Endometrium (tissue), 2 donors: ENCODE data around the gene PAGR1.
"Not testable (repeated sequence)": the region's sequence is repeated elsewhere in the genome, so short reads cannot be mapped to it uniquely, and the experiment has no call there.

Source experiments
- FAIRE-seq: peaks from 2 replicates; lab custom pipeline; 2012; peaks lifted over from hg19 to GRCh38; lab: Jason Lieb, UNC
- donor health status: control.
- donor health status: control.

PAGR1 gene

GRCh38 chr16:29868396-29869009 is 52.6 kb downstream of the PAGR1 start:
- no peak for FAIRE-seq

- not testable (repeated sequence) for FAIRE-seq
These were observed 53.1 kb downstream of the PAGR1 start for GRCh38 chr16:29869067-29869466.
